Measurements from ENCODE around the gene ANGPTL4.
"Not testable (repeated sequence)": the region's sequence is repeated elsewhere in the genome, so short reads cannot be mapped to it uniquely, and the experiment has no call there.

- not testable (repeated sequence) for TF ChIP-seq EZH2 (IDR thresholded peaks at IDR 0.05; ENCODE audit: low read depth, unreplicated experiment); JUNB (IDR thresholded peaks at IDR 0.05; ENCODE audit: unreplicated experiment); EZH2phosphoT487 (IDR thresholded peaks at IDR 0.05; ENCODE audit: unreplicated experiment); CTCF (conservative IDR thresholded peaks at IDR 0.05; ENCODE audit: low read depth in 2 of 2); NANOG (IDR thresholded peaks at IDR 0.05; ENCODE audit: borderline replicate concordance)
- TF ChIP-seq, protein P1, sequence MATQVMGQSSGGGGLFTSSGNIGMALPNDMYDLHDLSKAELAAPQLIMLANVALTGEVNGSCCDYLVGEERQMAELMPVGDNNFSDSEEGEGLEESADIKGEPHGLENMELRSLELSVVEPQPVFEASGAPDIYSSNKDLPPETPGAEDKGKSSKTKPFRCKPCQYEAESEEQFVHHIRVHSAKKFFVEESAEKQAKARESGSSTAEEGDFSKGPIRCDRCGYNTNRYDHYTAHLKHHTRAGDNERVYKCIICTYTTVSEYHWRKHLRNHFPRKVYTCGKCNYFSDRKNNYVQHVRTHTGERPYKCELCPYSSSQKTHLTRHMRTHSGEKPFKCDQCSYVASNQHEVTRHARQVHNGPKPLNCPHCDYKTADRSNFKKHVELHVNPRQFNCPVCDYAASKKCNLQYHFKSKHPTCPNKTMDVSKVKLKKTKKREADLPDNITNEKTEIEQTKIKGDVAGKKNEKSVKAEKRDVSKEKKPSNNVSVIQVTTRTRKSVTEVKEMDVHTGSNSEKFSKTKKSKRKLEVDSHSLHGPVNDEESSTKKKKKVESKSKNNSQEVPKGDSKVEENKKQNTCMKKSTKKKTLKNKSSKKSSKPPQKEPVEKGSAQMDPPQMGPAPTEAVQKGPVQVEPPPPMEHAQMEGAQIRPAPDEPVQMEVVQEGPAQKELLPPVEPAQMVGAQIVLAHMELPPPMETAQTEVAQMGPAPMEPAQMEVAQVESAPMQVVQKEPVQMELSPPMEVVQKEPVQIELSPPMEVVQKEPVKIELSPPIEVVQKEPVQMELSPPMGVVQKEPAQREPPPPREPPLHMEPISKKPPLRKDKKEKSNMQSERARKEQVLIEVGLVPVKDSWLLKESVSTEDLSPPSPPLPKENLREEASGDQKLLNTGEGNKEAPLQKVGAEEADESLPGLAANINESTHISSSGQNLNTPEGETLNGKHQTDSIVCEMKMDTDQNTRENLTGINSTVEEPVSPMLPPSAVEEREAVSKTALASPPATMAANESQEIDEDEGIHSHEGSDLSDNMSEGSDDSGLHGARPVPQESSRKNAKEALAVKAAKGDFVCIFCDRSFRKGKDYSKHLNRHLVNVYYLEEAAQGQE (IDR thresholded peaks at IDR 0.05; ENCODE audit: unreplicated experiment): not testable (repeated sequence)
Measured at GRCh38 chr19:8379156-8379891, 15.4 kb downstream of the ANGPTL4 start.

Data from GM23338 (cell line).